ENCODE measurements around the gene FRMD5. TPM values are rescaled to one million over a fixed set of nuclear protein-coding genes. Genes with fewer than 3 reads are reported as not detected.

Gene FRMD5
- total and polyA plus RNA-seq, 2 experiments from 2014 or later, result 5.9 to 10.1 TPM

DNA sequence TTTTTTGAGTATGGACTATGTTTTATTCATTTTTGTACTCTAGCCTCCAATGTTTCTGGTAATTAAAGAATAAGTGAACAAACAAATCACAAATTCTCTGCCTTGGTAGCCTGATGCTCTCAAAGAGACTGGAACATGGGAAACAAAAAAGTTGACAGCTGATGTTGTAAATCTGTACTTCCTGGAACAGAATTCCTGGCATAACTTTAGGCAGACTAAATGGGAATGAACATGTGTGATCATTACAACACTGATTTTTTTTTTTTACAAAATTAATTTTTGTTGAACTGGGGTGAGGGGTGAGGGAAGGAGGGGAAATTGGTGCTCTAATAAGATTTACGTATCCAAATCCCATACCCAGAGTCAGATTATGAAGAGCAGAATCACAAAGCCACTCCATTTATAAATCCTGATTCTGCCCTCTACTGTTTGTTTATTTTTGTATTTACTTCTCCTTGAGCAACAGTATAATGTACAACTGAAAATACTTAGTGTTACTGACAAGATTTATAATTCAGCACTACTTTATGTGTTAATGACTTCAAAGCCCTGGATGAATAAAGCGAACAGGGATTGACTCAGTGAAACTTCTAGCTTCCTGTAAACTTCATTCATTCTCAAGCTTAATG is 165.0 kb downstream of the FRMD5 start:
- no peaks in the 10 kb centered on the region for H3K36me3 Mint-ChIP-seq (ENCODE audit: low read depth)
- no peak for DNase-seq (ENCODE audit: low spot score)
- TF ChIP-seq EZH2 (IDR thresholded peaks at IDR 0.05; ENCODE audit: low read depth, unreplicated experiment), result no peak
- TF ChIP-seq STAT1 (IDR thresholded peaks at IDR 0.05; ENCODE audit: unreplicated experiment), result no peak
- TF ChIP-seq POLR2AphosphoS5 (IDR thresholded peaks at IDR 0.05; ENCODE audit: low read depth), result no peak
- TF ChIP-seq ZNF331 (CRISPR knock-in tag; IDR thresholded peaks at IDR 0.05; ENCODE audit: low read depth), result no peak
- no peak for TF ChIP-seq JUNB (IDR thresholded peaks at IDR 0.05; ENCODE audit: unreplicated experiment)
- TF ChIP-seq, protein P1, sequence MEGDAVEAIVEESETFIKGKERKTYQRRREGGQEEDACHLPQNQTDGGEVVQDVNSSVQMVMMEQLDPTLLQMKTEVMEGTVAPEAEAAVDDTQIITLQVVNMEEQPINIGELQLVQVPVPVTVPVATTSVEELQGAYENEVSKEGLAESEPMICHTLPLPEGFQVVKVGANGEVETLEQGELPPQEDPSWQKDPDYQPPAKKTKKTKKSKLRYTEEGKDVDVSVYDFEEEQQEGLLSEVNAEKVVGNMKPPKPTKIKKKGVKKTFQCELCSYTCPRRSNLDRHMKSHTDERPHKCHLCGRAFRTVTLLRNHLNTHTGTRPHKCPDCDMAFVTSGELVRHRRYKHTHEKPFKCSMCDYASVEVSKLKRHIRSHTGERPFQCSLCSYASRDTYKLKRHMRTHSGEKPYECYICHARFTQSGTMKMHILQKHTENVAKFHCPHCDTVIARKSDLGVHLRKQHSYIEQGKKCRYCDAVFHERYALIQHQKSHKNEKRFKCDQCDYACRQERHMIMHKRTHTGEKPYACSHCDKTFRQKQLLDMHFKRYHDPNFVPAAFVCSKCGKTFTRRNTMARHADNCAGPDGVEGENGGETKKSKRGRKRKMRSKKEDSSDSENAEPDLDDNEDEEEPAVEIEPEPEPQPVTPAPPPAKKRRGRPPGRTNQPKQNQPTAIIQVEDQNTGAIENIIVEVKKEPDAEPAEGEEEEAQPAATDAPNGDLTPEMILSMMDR (conservative IDR thresholded peaks at IDR 0.05; ENCODE audit: low read depth in 2 of 2), result no peak
- TF ChIP-seq, protein P2, sequence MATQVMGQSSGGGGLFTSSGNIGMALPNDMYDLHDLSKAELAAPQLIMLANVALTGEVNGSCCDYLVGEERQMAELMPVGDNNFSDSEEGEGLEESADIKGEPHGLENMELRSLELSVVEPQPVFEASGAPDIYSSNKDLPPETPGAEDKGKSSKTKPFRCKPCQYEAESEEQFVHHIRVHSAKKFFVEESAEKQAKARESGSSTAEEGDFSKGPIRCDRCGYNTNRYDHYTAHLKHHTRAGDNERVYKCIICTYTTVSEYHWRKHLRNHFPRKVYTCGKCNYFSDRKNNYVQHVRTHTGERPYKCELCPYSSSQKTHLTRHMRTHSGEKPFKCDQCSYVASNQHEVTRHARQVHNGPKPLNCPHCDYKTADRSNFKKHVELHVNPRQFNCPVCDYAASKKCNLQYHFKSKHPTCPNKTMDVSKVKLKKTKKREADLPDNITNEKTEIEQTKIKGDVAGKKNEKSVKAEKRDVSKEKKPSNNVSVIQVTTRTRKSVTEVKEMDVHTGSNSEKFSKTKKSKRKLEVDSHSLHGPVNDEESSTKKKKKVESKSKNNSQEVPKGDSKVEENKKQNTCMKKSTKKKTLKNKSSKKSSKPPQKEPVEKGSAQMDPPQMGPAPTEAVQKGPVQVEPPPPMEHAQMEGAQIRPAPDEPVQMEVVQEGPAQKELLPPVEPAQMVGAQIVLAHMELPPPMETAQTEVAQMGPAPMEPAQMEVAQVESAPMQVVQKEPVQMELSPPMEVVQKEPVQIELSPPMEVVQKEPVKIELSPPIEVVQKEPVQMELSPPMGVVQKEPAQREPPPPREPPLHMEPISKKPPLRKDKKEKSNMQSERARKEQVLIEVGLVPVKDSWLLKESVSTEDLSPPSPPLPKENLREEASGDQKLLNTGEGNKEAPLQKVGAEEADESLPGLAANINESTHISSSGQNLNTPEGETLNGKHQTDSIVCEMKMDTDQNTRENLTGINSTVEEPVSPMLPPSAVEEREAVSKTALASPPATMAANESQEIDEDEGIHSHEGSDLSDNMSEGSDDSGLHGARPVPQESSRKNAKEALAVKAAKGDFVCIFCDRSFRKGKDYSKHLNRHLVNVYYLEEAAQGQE (IDR thresholded peaks at IDR 0.05; ENCODE audit: unreplicated experiment), result no peak
- no peak for TF ChIP-seq NANOG (IDR thresholded peaks at IDR 0.05; ENCODE audit: borderline replicate concordance)
- no peak for TF ChIP-seq ZNF114 (CRISPR knock-in tag; IDR thresholded peaks at IDR 0.05)
- no peak for TF ChIP-seq CREB1 (CRISPR knock-in tag; IDR thresholded peaks at IDR 0.05; ENCODE audit: low read depth)
- TF ChIP-seq, protein P3, sequence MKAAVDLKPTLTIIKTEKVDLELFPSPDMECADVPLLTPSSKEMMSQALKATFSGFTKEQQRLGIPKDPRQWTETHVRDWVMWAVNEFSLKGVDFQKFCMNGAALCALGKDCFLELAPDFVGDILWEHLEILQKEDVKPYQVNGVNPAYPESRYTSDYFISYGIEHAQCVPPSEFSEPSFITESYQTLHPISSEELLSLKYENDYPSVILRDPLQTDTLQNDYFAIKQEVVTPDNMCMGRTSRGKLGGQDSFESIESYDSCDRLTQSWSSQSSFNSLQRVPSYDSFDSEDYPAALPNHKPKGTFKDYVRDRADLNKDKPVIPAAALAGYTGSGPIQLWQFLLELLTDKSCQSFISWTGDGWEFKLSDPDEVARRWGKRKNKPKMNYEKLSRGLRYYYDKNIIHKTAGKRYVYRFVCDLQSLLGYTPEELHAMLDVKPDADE (IDR thresholded peaks at IDR 0.05), result no peak
- no peak for TF ChIP-seq EZH2phosphoT487 (IDR thresholded peaks at IDR 0.05; ENCODE audit: unreplicated experiment)
- TF ChIP-seq, protein P4, sequence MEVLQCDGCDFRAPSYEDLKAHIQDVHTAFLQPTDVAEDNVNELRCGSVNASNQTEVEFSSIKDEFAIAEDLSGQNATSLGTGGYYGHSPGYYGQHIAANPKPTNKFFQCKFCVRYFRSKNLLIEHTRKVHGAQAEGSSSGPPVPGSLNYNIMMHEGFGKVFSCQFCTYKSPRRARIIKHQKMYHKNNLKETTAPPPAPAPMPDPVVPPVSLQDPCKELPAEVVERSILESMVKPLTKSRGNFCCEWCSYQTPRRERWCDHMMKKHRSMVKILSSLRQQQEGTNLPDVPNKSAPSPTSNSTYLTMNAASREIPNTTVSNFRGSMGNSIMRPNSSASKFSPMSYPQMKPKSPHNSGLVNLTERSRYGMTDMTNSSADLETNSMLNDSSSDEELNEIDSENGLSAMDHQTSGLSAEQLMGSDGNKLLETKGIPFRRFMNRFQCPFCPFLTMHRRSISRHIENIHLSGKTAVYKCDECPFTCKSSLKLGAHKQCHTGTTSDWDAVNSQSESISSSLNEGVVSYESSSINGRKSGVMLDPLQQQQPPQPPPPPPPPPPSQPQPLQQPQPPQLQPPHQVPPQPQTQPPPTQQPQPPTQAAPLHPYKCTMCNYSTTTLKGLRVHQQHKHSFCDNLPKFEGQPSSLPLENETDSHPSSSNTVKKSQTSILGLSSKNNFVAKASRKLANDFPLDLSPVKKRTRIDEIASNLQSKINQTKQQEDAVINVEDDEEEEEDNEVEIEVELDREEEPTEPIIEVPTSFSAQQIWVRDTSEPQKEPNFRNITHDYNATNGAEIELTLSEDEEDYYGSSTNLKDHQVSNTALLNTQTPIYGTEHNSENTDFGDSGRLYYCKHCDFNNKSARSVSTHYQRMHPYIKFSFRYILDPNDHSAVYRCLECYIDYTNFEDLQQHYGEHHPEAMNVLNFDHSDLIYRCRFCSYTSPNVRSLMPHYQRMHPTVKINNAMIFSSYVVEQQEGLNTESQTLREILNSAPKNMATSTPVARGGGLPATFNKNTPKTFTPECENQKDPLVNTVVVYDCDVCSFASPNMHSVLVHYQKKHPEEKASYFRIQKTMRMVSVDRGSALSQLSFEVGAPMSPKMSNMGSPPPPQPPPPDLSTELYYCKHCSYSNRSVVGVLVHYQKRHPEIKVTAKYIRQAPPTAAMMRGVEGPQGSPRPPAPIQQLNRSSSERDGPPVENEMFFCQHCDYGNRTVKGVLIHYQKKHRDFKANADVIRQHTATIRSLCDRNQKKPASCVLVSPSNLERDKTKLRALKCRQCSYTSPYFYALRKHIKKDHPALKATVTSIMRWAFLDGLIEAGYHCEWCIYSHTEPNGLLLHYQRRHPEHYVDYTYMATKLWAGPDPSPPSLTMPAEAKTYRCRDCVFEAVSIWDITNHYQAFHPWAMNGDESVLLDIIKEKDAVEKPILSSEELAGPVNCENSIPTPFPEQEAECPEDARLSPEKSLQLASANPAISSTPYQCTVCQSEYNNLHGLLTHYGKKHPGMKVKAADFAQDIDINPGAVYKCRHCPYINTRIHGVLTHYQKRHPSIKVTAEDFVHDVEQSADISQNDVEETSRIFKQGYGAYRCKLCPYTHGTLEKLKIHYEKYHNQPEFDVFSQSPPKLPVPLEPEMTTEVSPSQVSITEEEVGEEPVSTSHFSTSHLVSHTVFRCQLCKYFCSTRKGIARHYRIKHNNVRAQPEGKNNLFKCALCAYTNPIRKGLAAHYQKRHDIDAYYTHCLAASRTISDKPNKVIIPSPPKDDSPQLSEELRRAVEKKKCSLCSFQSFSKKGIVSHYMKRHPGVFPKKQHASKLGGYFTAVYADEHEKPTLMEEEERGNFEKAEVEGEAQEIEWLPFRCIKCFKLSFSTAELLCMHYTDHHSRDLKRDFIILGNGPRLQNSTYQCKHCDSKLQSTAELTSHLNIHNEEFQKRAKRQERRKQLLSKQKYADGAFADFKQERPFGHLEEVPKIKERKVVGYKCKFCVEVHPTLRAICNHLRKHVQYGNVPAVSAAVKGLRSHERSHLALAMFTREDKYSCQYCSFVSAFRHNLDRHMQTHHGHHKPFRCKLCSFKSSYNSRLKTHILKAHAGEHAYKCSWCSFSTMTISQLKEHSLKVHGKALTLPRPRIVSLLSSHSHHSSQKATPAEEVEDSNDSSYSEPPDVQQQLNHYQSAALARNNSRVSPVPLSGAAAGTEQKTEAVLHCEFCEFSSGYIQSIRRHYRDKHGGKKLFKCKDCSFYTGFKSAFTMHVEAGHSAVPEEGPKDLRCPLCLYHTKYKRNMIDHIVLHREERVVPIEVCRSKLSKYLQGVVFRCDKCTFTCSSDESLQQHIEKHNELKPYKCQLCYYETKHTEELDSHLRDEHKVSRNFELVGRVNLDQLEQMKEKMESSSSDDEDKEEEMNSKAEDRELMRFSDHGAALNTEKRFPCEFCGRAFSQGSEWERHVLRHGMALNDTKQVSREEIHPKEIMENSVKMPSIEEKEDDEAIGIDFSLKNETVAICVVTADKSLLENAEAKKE (CRISPR knock-in tag; IDR thresholded peaks at IDR 0.05), result no peak

More for the DNA sequence above, 165.0 kb downstream of the FRMD5 start:
- Histone ChIP-seq H3K27ac (ENCODE audit: low read depth) (0 out of 2 replicates have a peak overlapping the region, but pooled peaks have one; percentile 45), H3K27me3 (ENCODE audit: insufficient read depth) (no peaks in the 10 kb centered on the region), H3K79me2 (replicated peaks; ENCODE audit: insufficient read depth) (no peaks in the 10 kb centered on the region), H2AFZ (no peak overlapping the region), H3K4me1 (ENCODE audit: insufficient read depth) (peaks cover 22% of the 10 kb centered on the region), H3F3A (replicated peaks; ENCODE audit: low read depth) (no peaks in the 10 kb centered on the region), H3K9me2 (ENCODE audit: insufficient read depth) (no peaks in the 10 kb centered on the region), H3K36me3 (ENCODE audit: insufficient read depth) (no peaks in the 10 kb centered on the region), H3K4me2 (peak overlapping the region; percentile 15; the same call in 1 of the 2 replicates), H3K4me3 (no peak overlapping the region), H4K20me1 (replicated peaks; ENCODE audit: insufficient read depth) (no peaks in the 10 kb centered on the region)
- no peak overlapping the region for H3K4me3 Mint-ChIP-seq
- H3K27me3 Mint-ChIP-seq (ENCODE audit: insufficient read depth, low read depth, poor library complexity), result no peaks in the 10 kb centered on the region
- no peak overlapping the region for H3K27ac Mint-ChIP-seq
- peaks cover 26% of the 10 kb centered on the region for H3K4me1 Mint-ChIP-seq
- ATAC-seq, result no peak
- no peaks in the 10 kb centered on the region; the same call in 2 of the 3 replicates for H3K9me3 Mint-ChIP-seq

Measured in GM23338 (cell line).